GM21381 (cell line): ENCODE results near the gene JAM3.

Experiments used
- ATAC-seq: cut with Tn5 transposase; IDR thresholded peaks from one replicate; pipeline ENCODE4 v1.9.1; 2021; ENCODE audit warnings: mild to moderate bottlenecking, moderate library complexity; ENCODE audit not compliant: unreplicated experiment

Gene JAM3

GRCh38 chr11:134038897-134039470 lies 29.9 kb upstream of the JAM3 start:
- no peak for ATAC-seq

- no peak for ATAC-seq
These were observed 29.0 kb upstream of the JAM3 start for GRCh38 chr11:134039726-134040385.

GRCh38 chr11:134040386-134041302 lies 28.2 kb upstream of the JAM3 start:
- no peak for ATAC-seq

- ATAC-seq = no peak
These were observed 27.5 kb upstream of the JAM3 start for GRCh38 chr11:134041349-134041748.

GRCh38 chr11:134041791-134042696 lies 26.8 kb upstream of the JAM3 start:
- no peak for ATAC-seq

- no peak for ATAC-seq
These were observed 25.0 kb upstream of the JAM3 start for GRCh38 chr11:134043821-134044420.

- no peak for ATAC-seq
These were observed 24.2 kb upstream of the JAM3 start for GRCh38 chr11:134044514-134045284.

- ATAC-seq = no peak
These were observed 22.9 kb upstream of the JAM3 start for GRCh38 chr11:134045799-134046635.

GRCh38 chr11:134046681-134047449 lies 22.0 kb upstream of the JAM3 start:
- ATAC-seq = no peak

- ATAC-seq = no peak
These were observed 21.3 kb upstream of the JAM3 start for GRCh38 chr11:134047586-134047999.

GRCh38 chr11:134048028-134048427 lies 20.8 kb upstream of the JAM3 start:
- no peak for ATAC-seq

GRCh38 chr11:134049303-134049702 lies 19.6 kb upstream of the JAM3 start:
- ATAC-seq = no peak

GRCh38 chr11:134050541-134051383 lies 18.1 kb upstream of the JAM3 start:
- ATAC-seq = peak; percentile 95

- no peak for ATAC-seq
These were observed 16.4 kb upstream of the JAM3 start for GRCh38 chr11:134052395-134052987.

- ATAC-seq = no peak
These were observed 15.6 kb upstream of the JAM3 start for GRCh38 chr11:134052988-134053945.

- ATAC-seq = no peak
These were observed 13.8 kb upstream of the JAM3 start for GRCh38 chr11:134055029-134055428.
